Mesenchymal stem cell (in vitro differentiated cells and primary cell): ENCODE data around the gene POLR1B.
"Not testable (repeated sequence)": the region's sequence is repeated elsewhere in the genome, so short reads cannot be mapped to it uniquely, and the experiment has no call there.

Experiments
- DNase-seq: peaks from one replicate; pipeline ENCODE4 v3.0.0-alpha.2; 2013
- H2AFZ ChIP-seq: one replicate; pipeline ENCODE4 v1.6.1; 2013; ENCODE audit warnings: low read depth, mild to moderate bottlenecking, control low read depth, inconsistent platforms, low read length, moderate library complexity
- H2AK5ac ChIP-seq: 2 replicates; pipeline ENCODE4 v1.6.1; 2013; ENCODE audit warnings: low read length, moderate library complexity, mild to moderate bottlenecking, inconsistent platforms; ENCODE audit not compliant: severe bottlenecking
- H2BK120ac ChIP-seq: one replicate; pipeline ENCODE4 v1.6.1; 2013; ENCODE audit warnings: low read depth, mild to moderate bottlenecking, inconsistent platforms, low read length, moderate library complexity
- H2BK12ac ChIP-seq, 2 experiments: one replicate each; pipeline ENCODE4 v1.6.1; 2013; ENCODE audit warnings: inconsistent platforms in 2 of 2, low read length in 2 of 2, mild to moderate bottlenecking in 2 of 2, moderate library complexity in 2 of 2, control low read depth in 1 of 2
- H2BK15ac ChIP-seq: one replicate; pipeline ENCODE4 v1.6.1; 2013; ENCODE audit warnings: mild to moderate bottlenecking, low read depth, inconsistent platforms; ENCODE audit not compliant: poor library complexity, severe bottlenecking
- H2BK5ac ChIP-seq: 2 replicates; pipeline ENCODE4 v1.6.1; 2013; ENCODE audit warnings: low read depth, mild to moderate bottlenecking, low read length, control low read depth, inconsistent platforms; ENCODE audit not compliant: poor library complexity, severe bottlenecking
- H3K14ac ChIP-seq, 2 experiments: one replicate each; pipeline ENCODE4 v1.6.1; 2013; ENCODE audit warnings: inconsistent platforms in 2 of 2, low read length in 2 of 2, control low read depth in 1 of 2, mild to moderate bottlenecking in 1 of 2, moderate library complexity in 1 of 2
- H3K18ac ChIP-seq, 2 experiments: one replicate each; pipeline ENCODE4 v1.6.1; 2013; ENCODE audit warnings: inconsistent platforms in 2 of 2, low read length in 2 of 2, control low read depth in 1 of 2, low read depth in 1 of 2, mild to moderate bottlenecking in 1 of 2
- H3K23ac ChIP-seq, 2 experiments: one replicate each; pipeline ENCODE4 v1.6.1; 2013; ENCODE audit warnings: inconsistent platforms in 2 of 2, low read length in 2 of 2, mild to moderate bottlenecking in 2 of 2, moderate library complexity in 2 of 2, control low read depth in 1 of 2
- H3K27ac ChIP-seq: 2 replicates; pipeline ENCODE4 v1.5.1; 2013; ENCODE audit warnings: mild to moderate bottlenecking, moderate library complexity, low read length, control low read depth, inconsistent platforms; ENCODE audit not compliant: poor library complexity, severe bottlenecking
- H3K27me3 ChIP-seq, 2 experiments: 2 replicates each; pipeline versions ENCODE4 v1.6.1 to v1.7.0; 2013; ENCODE audit warnings: low read length in 2 of 2, mild to moderate bottlenecking in 2 of 2, moderate library complexity in 2 of 2, control low read depth in 1 of 2, inconsistent platforms in 1 of 2; ENCODE audit not compliant: control insufficient read depth in 1 of 2, insufficient read depth in 1 of 2
- H3K36me3 ChIP-seq, 2 experiments: 2 replicates each; pipeline versions ENCODE4 v1.6.1 to v1.7.0; 2013; ENCODE audit warnings: low read length in 2 of 2, control low read depth in 1 of 2, inconsistent platforms in 1 of 2, low read depth in 1 of 2, mild to moderate bottlenecking in 1 of 2; ENCODE audit not compliant: insufficient read depth in 2 of 2, control insufficient read depth in 1 of 2
- H3K4ac ChIP-seq, 2 experiments: one replicate each; pipeline ENCODE4 v1.6.1; 2013; ENCODE audit warnings: inconsistent platforms in 2 of 2, low read length in 2 of 2, mild to moderate bottlenecking in 2 of 2, moderate library complexity in 2 of 2, control low read depth in 1 of 2, low read depth in 1 of 2
- H3K4me1 ChIP-seq: 2 replicates; pipeline ENCODE4 v1.6.1; 2013; ENCODE audit warnings: low read depth, low read length, control low read depth; ENCODE audit not compliant: control insufficient read depth, insufficient read depth
- H3K4me2 ChIP-seq: 2 replicates; pipeline ENCODE4 v1.6.1; 2013; ENCODE audit warnings: low read length, mild to moderate bottlenecking, inconsistent platforms; ENCODE audit not compliant: poor library complexity, severe bottlenecking
- H3K4me3 ChIP-seq, 2 experiments: 2 replicates each; pipeline versions ENCODE4 v1.5.1 to v1.7.0; 2013; ENCODE audit warnings: low read length in 2 of 2, mild to moderate bottlenecking in 2 of 2, control low read depth in 1 of 2, low read depth in 1 of 2; ENCODE audit not compliant: insufficient read depth in 1 of 2
- H3K79me1 ChIP-seq: replicated peaks from 2 replicates; pipeline ENCODE4 v1.6.1; 2013; ENCODE audit warnings: mild to moderate bottlenecking, control low read depth, low read length, inconsistent platforms; ENCODE audit not compliant: poor library complexity, severe bottlenecking
- H3K9ac ChIP-seq: 2 replicates; pipeline ENCODE4 v1.7.0; 2013; ENCODE audit warnings: mild to moderate bottlenecking, low read length, moderate library complexity
- H3K9me3 ChIP-seq: 2 replicates; pipeline ENCODE4 v1.7.0; 2013; ENCODE audit warnings: mild to moderate bottlenecking, low read length; ENCODE audit not compliant: control insufficient read depth
- H4K8ac ChIP-seq: one replicate; pipeline ENCODE4 v1.6.1; 2013; ENCODE audit warnings: inconsistent platforms, mild to moderate bottlenecking, low read length, moderate library complexity
- H4K91ac ChIP-seq: one replicate; pipeline ENCODE4 v1.6.1; 2013; ENCODE audit warnings: mild to moderate bottlenecking, low read length, inconsistent platforms
- WGBS: methylation state at CpG from one replicate; pipeline ENCODE4 v1.1.7; 2013; ENCODE audit warnings: mixed read lengths; 5-methylcytosine and 5-hydroxymethylcytosine counted together

The POLR1B gene

GRCh38 chr2:112524276-112524675 is 18.0 kb upstream of the POLR1B start:
- WGBS, result no CpG with 5 or more reads among the region's 3 CpGs
- not testable (repeated sequence) for H2AK5ac ChIP-seq, H3K4me1 ChIP-seq, DNase-seq, H3K14ac ChIP-seq, H3K4ac ChIP-seq, H2AFZ ChIP-seq, H3K4me3 ChIP-seq, H2BK12ac ChIP-seq, H3K27ac ChIP-seq, H2BK5ac ChIP-seq, H4K8ac ChIP-seq, H3K23ac ChIP-seq, H3K9me3 ChIP-seq, H4K91ac ChIP-seq, H3K18ac ChIP-seq, H3K9ac ChIP-seq, H2BK15ac ChIP-seq, H2BK120ac ChIP-seq, H3K27me3 ChIP-seq, H3K4me2 ChIP-seq
- Histone ChIP-seq H3K79me1 (peaks cover 12% of the 10 kb centered on the region), H3K36me3 (peaks cover 48 to 54% of the 10 kb centered on the region in 2 experiments)

GRCh38 chr2:112528541-112528940 is 13.7 kb upstream of the POLR1B start:
- no peak overlapping the region for H2BK120ac ChIP-seq
- no peak overlapping the region for H2AFZ ChIP-seq
- H3K27me3 ChIP-seq, result no peaks in the 10 kb centered on the region
- DNase-seq, result no peak
- no peak overlapping the region for H2AK5ac ChIP-seq
- H4K8ac ChIP-seq, result no peak overlapping the region
- H3K27ac ChIP-seq, result no peak overlapping the region
- H2BK15ac ChIP-seq, result no peak overlapping the region
- H4K91ac ChIP-seq, result no peak overlapping the region
- 97% methylated on average over 5 of the region's 5 CpGs for WGBS
- H3K4me1 ChIP-seq, result peaks cover 2% of the 10 kb centered on the region
- peaks cover 21 to 52% of the 10 kb centered on the region in 2 experiments for H3K36me3 ChIP-seq
- no peak overlapping the region for H3K18ac ChIP-seq
- no peak overlapping the region for H3K4me3 ChIP-seq
- H2BK12ac ChIP-seq, result no peak overlapping the region
- no peak overlapping the region for H3K14ac ChIP-seq
- H3K9me3 ChIP-seq, result no peaks in the 10 kb centered on the region
- H3K79me1 ChIP-seq, result peaks cover 9% of the 10 kb centered on the region
- H3K4me2 ChIP-seq, result no peak overlapping the region
- H3K4ac ChIP-seq, result no peak overlapping the region
- H3K23ac ChIP-seq, result no peak overlapping the region
- no peak overlapping the region for H3K9ac ChIP-seq
- H2BK5ac ChIP-seq, result no peak overlapping the region

GRCh38 chr2:112529757-112530156 is 12.5 kb upstream of the POLR1B start:
- Histone ChIP-seq H3K4me3 (no peak overlapping the region), H2AK5ac (no peak overlapping the region), H3K79me1 (peaks cover 9% of the 10 kb centered on the region), H3K27me3 (no peaks in the 10 kb centered on the region), H3K18ac (no peak overlapping the region), H2BK12ac (no peak overlapping the region), H3K9me3 (no peaks in the 10 kb centered on the region), H2BK5ac (no peak overlapping the region), H3K27ac (no peak overlapping the region), H4K91ac (no peak overlapping the region), H3K14ac (no peak overlapping the region), H3K4ac (no peak overlapping the region), H3K9ac (no peak overlapping the region), H2BK15ac (no peak overlapping the region), H3K4me1 (peaks cover 2% of the 10 kb centered on the region), H3K4me2 (no peak overlapping the region), H4K8ac (no peak overlapping the region), H3K23ac (no peak overlapping the region), H2BK120ac (no peak overlapping the region), H2AFZ (no peak overlapping the region), H3K36me3 (peaks cover 21 to 58% of the 10 kb centered on the region in 2 experiments)
- no peak for DNase-seq
- WGBS, result 97% methylated on average over 3 of the region's 4 CpGs

- no peak overlapping the region for H3K4me3 ChIP-seq
- no peak overlapping the region for H2BK12ac ChIP-seq
- H3K27me3 ChIP-seq, result no peaks in the 10 kb centered on the region
- H2AK5ac ChIP-seq, result no peak overlapping the region
- no peak overlapping the region for H3K27ac ChIP-seq
- H3K9me3 ChIP-seq, result no peaks in the 10 kb centered on the region
- no peak overlapping the region for H4K91ac ChIP-seq
- H3K9ac ChIP-seq, result no peak overlapping the region
- H2AFZ ChIP-seq, result no peak overlapping the region
- WGBS, result 98% methylated on average over 4 of the region's 4 CpGs
- H4K8ac ChIP-seq, result no peak overlapping the region
- H3K4me2 ChIP-seq, result no peak overlapping the region
- H3K14ac ChIP-seq, result no peak overlapping the region
- H2BK5ac ChIP-seq, result no peak overlapping the region
- no peak overlapping the region for H3K18ac ChIP-seq
- no peak overlapping the region for H2BK15ac ChIP-seq
- no peak overlapping the region for H2BK120ac ChIP-seq
- H3K23ac ChIP-seq, result no peak overlapping the region
- H3K4me1 ChIP-seq, result peaks cover 2% of the 10 kb centered on the region
- H3K36me3 ChIP-seq, result peaks cover 21 to 58% of the 10 kb centered on the region in 2 experiments
- H3K79me1 ChIP-seq, result peaks cover 9% of the 10 kb centered on the region
- no peak for DNase-seq
- no peak overlapping the region for H3K4ac ChIP-seq
Observed at GRCh38 chr2:112530728-112531127, 11.5 kb upstream of the POLR1B start.
